NK-92 treated with Interleukin-12 subunit alpha and Interleukin-12 subunit beta, amount 100 ng/mL, for 24 hours (cell line): ENCODE data around the gene KCNJ13.
A peak's percentile ranks its signal among the peaks of the same experiment; 100 is the strongest.

ENCODE experiments used
- DNase-seq: peaks from one replicate; lab custom pipeline; 2025; lab: John Stamatoyannopoulos, UW

KCNJ13 gene

DNA sequence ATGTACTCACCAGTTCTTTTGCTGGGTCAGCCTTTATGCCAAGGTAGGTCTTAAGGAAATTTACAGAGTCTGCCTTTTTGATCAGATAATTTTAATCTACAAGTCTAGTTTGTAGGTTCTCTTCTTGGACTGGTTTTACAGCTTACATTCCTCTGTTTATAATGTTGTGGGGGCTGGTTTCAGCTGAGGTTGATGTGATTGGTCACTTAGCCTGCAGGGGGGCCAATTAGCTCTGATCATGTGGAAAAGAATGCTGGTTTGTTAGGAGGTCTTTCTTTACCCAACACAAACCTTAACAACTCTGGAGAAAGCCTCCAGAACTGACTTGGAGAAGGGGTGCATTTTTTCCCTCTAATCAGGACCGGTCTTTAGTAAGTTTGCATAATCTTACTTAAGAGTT, at the start of gene KCNJ13:
KCNJ13 (minus strand) TSS at position 131 of the 400 bp plus-strand sequence. CDS start 5,203 bp downstream, outside the sequence.
- DNase-seq = no peak

DNA sequence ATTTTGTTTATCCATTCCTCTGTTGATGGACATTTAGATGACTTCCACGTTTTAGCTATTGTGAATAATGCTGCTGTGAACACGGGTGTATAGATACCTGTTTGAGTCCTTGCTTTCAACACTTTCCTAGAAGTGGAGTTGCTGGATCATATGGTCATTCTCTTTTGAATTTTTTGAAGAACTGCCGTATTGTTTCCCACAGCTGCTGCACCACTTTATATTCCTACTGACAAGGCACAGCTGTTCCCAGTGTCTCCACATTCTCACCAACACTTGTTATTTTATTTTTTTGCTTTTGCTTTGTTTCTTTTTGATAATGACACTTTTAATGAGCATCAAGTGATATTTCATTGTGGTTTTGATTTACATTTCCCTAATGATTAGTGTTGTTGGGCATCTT, 41.4 kb upstream of the KCNJ13 start:
- no peak for DNase-seq

DNA sequence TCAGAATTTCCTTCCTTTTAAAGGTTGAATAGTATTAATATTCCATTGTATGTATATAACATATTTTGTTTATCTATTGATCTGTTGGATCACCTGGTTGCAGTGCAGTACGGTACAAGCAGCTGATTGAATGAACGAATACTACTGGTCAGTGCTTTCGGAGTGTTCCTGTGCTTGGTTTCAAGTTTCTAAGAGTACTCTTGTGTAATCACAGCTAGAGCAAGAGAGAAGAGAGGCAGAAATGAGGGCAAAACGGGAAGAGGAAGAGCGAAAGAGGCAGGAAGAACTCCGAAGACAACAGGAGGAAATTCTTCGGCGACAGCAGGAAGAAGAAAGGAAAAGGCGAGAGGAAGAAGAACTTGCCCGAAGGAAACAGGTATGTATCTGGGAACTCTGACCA, 40.3 kb upstream of the KCNJ13 start:
- no peak for DNase-seq

- DNase-seq = no peak
Measured at GRCh38 chr2:232815569-232815968, 39.2 kb upstream of the KCNJ13 start.

DNA sequence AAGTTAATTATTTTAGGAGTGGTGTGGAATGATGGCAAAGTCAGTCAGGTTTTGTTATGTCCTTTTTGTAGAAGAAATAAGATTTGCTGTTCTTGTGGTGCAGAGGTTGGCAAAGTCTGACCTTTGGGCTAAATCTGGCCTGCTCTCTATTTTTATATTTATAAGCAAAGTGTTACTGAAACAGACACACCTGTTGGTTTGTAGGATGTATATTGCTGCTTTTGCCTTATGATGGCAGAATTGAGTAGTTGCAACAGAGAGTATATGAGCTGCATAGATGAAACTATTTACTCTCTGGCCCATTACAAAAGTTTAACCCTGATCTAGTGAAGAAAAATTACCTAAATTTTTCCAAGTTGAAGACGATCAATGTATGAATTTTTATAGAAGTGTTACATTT, 34.1 kb upstream of the KCNJ13 start:
- no peak for DNase-seq

DNA sequence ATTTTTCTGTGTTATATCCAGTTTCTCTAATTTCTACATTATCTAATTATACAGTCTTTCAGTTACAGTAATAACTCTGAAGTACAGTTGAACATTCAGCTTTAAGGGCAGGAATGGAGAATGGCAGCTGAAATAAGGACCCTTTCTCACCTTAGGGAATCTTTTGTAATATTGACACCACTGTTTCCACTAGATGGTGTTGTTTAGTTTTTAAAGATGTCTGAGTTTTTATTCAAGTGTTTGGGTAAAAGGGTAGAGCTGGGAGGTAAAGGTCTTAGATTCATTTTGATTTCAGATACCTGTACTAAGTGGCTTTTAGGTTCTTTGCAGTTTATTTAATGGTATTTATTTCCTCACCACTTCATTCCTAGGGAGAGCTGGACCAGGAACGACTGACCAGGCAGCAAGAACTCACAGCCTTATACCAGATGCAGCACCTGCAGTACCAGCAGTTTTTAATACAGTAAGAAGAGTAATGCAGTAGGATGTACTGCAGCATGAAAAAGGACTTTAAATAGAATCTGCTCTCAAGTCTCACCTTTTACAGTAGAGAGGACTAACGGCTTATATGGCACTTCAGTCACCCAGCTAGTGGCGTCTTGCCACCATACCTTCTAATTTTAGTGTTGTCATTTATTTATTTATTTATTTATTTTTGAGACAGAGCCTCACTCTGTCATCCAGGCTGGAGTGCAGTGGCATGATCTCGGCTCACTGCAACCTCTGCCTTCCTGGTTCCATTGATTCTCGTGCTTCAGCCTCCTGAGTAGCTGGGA, 33.2 kb upstream of the KCNJ13 start:
- no peak for DNase-seq

- no peak for DNase-seq
Measured at GRCh38 chr2:232802091-232802490, 25.7 kb upstream of the KCNJ13 start.

DNA sequence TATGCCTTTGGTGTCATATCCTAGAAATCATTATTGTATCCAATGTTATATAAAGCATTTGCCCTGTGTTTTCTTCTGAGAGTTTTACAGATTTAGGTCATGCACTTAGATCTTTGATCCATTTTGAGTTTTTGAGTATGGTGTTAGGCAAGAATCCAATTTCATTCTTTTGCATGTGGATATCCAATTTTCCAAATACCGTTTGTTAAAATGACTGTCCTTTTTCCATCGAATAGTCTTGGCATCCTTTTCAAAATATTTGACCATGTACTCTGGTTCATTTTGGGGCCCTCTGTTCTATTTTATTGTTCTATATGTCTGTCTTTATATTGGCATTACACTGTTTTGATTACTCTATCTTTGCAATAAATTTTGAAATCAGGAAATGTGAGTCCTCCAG, 23.8 kb upstream of the KCNJ13 start:
- DNase-seq = no peak

GRCh38 chr2:232798187-232798586, 21.8 kb upstream of the KCNJ13 start:
- DNase-seq = no peak

- no peak for DNase-seq
Measured at GRCh38 chr2:232795920-232796319, 19.6 kb upstream of the KCNJ13 start.

DNA sequence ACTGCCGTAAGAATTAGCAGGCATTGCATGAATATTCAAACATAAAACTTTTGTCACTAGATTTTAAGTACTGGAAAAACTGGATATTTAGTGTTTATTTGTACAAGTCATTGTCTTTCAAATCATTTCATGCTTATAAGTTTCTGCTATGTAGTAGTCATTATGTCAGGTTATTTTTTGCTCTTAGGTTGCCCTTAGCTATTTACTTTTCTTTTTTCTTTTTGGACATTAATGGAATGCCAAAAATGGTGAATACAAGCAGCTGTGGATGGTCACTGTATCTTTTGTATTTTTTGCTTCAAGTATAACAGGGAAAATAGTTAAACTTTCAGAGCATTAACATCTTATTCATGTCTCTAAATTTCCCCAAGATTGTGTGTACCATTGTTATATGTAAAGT, 18.6 kb upstream of the KCNJ13 start:
- DNase-seq = no peak

GRCh38 chr2:232793271-232793670, 16.9 kb upstream of the KCNJ13 start:
- no peak for DNase-seq

GRCh38 chr2:232791518-232791917, 15.2 kb upstream of the KCNJ13 start:
- DNase-seq = no peak

GRCh38 chr2:232789082-232789481, 12.7 kb upstream of the KCNJ13 start:
- no peak for DNase-seq

DNA sequence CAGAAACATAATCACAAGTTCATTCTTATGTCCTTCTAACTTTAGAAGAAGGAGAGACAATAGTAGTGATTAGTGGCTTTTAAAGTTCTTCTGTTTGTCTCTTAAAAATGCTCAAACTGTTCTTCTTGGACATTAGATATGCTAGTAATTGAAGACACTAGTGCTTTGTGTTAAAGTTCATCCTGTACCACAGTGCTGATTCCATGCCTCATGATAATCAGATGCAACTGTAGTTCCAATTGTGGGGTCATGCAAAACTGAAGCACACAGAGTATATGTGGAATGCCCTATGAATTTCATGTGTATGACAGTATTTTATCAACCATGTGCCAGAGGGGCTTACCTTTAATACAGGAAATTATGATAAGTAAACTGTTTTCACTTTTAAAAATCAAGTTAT, 11.4 kb upstream of the KCNJ13 start:
- DNase-seq = no peak

- DNase-seq = no peak
Measured at GRCh38 chr2:232783278-232783677, 6.9 kb upstream of the KCNJ13 start.

- DNase-seq = peak; percentile 28
Measured at GRCh38 chr2:232781765-232782164, 5.4 kb upstream of the KCNJ13 start.

- DNase-seq = no peak
Measured at GRCh38 chr2:232779934-232780333, 3.6 kb upstream of the KCNJ13 start.

GRCh38 chr2:232779465-232779864, 3.1 kb upstream of the KCNJ13 start:
- no peak for DNase-seq

- no peak for DNase-seq
Measured at GRCh38 chr2:232777276-232777675, 911 bp upstream of the KCNJ13 start.

DNA sequence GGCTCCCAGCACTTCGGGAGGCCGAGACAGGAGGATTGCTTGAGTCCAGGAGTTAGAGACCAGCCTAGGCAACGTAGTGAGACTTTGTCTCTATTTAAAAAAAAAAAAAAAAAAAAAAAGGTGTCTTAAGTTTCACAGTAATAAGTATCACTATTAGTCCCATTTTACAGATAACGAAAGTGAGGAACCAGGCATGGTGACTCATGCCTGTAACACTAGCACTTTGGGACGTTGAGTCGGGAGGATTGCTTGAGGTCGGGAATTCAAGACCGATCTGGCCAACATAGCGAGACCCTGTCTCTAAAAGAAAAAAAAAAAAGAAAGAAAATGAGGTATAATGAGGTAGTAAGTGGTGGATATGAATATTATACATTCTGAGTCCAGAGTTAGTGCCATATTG, 2.5 kb downstream of the KCNJ13 start:
- DNase-seq = no peak

GRCh38 chr2:232772531-232772930, 3.8 kb downstream of the KCNJ13 start:
- DNase-seq = no peak

DNA sequence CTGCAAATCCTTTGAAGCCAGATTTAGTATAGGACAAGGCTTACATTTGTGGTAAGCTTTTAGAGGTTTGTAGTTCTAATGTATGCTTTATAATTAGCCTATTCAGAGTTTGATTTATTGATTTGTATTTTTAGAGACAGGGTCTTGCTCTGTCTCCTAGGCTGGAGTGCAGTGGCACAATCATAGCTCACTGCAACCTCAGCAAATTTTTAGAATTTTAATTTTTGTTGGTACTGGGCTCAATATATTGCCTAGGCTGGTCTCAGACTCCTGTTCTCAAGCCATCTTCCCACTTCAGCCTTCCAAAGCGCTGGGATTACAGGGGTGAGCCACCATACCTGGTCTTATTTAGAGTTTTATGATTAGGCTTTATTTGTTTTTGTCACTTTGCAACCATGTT, 4.5 kb downstream of the KCNJ13 start:
- no peak for DNase-seq

GRCh38 chr2:232770207-232770606, 6.2 kb downstream of the KCNJ13 start:
- no peak for DNase-seq
